ENCODE data around the gene C1GALT1C1L. TPM values are rescaled to one million over a fixed set of nuclear protein-coding genes. Genes with fewer than 3 reads are reported as not detected.
A peak's percentile ranks its signal among the peaks of the same experiment; 100 is the strongest.

The C1GALT1C1L gene
- total RNA-seq, result under 1 TPM; 0.22 to 0.27 TPM

- peak within 1 kb of the TSS; percentile 31 for H3K4me3 ChIP-seq
- intact Hi-C loops (cut with DNase I), result no loop called here
- H3K27me3 ChIP-seq, result no peaks in the 10 kb centered on the region
- H3K9me3 ChIP-seq, result no peaks in the 10 kb centered on the region
- peak; percentile 49 for DNase-seq
- no peaks in the 10 kb centered on the region for H3K36me3 ChIP-seq
- no peaks in the 10 kb centered on the region for H3K4me1 ChIP-seq
- no peak for TF ChIP-seq CTCF (IDR thresholded peaks at IDR 0.05)
- H3K9ac ChIP-seq (ENCODE audit: low read depth in 2 of 2, low read length in 2 of 2), result peak within 1 kb of the TSS in 1 of 2 donors; percentile 2
- peak within 1 kb of the TSS; percentile 2 for H3K27ac ChIP-seq
These were observed at the start of gene C1GALT1C1L for GRCh38 chr2:43676322-43677050. Gene C1GALT1C1L (minus strand): TSS chr2:43676429. CDS start chr2:43676322, 107 bp downstream.

GRCh38 chr2:43725711-43726246 is 49.5 kb upstream of the C1GALT1C1L start:
- intact Hi-C loops (cut with DNase I), result no loop called here
- TF ChIP-seq CTCF (IDR thresholded peaks at IDR 0.05), result no peak
- Histone ChIP-seq H3K9ac (ENCODE audit: low read depth in 2 of 2, low read length in 2 of 2) (no peak overlapping the region), H3K4me1 (no peaks in the 10 kb centered on the region), H3K36me3 (no peaks in the 10 kb centered on the region), H3K4me3 (no peak overlapping the region), H3K27me3 (no peaks in the 10 kb centered on the region), H3K27ac (no peak overlapping the region), H3K9me3 (no peaks in the 10 kb centered on the region)
- DNase-seq, result no peak

- Histone ChIP-seq H3K9me3 (no peaks in the 10 kb centered on the region), H3K27me3 (no peaks in the 10 kb centered on the region), H3K4me1 (no peaks in the 10 kb centered on the region), H3K9ac (ENCODE audit: low read depth in 2 of 2, low read length in 2 of 2) (no peak overlapping the region), H3K4me3 (no peak overlapping the region), H3K36me3 (no peaks in the 10 kb centered on the region), H3K27ac (no peak overlapping the region)
- no peak for TF ChIP-seq CTCF (IDR thresholded peaks at IDR 0.05)
- DNase-seq, result no peak
- intact Hi-C loops (cut with DNase I), result no loop called here
These were observed 48.7 kb upstream of the C1GALT1C1L start for GRCh38 chr2:43724728-43725526.

GRCh38 chr2:43718530-43719124 is 42.4 kb upstream of the C1GALT1C1L start:
- H3K4me1 ChIP-seq, result no peaks in the 10 kb centered on the region
- intact Hi-C loops (cut with DNase I), result no loop called here
- TF ChIP-seq CTCF (IDR thresholded peaks at IDR 0.05), result no peak

GRCh38 chr2:43717322-43717721 is 41.1 kb upstream of the C1GALT1C1L start:
- Histone ChIP-seq H3K9me3 (no peaks in the 10 kb centered on the region), H3K36me3 (no peaks in the 10 kb centered on the region), H3K4me3 (no peak overlapping the region), H3K9ac (ENCODE audit: low read depth in 2 of 2, low read length in 2 of 2) (no peak overlapping the region), H3K4me1 (no peaks in the 10 kb centered on the region), H3K27ac (no peak overlapping the region), H3K27me3 (no peaks in the 10 kb centered on the region)
- intact Hi-C loops (cut with DNase I), result no loop called here
- TF ChIP-seq CTCF (IDR thresholded peaks at IDR 0.05), result no peak
- DNase-seq, result no peak

More at GRCh38 chr2:43718530-43719124, 42.4 kb upstream of the C1GALT1C1L start:
- DNase-seq, result no peak
- no peaks in the 10 kb centered on the region for H3K9me3 ChIP-seq
- no peak overlapping the region for H3K4me3 ChIP-seq
- H3K27me3 ChIP-seq, result no peaks in the 10 kb centered on the region
- no peaks in the 10 kb centered on the region for H3K36me3 ChIP-seq
- no peak overlapping the region for H3K9ac ChIP-seq (ENCODE audit: low read depth in 2 of 2, low read length in 2 of 2)
- H3K27ac ChIP-seq, result no peak overlapping the region
